Hematopoietic multipotent progenitor cell treated with erythropoietin and hydrocortisone succinate and interleukin-3 and kit ligand, for 4 days (in vitro differentiated cells): ENCODE results near the gene MYOC.
"Not testable (repeated sequence)": the region's sequence is repeated elsewhere in the genome, so short reads cannot be mapped to it uniquely, and the experiment has no call there.

Experiments
- DNase-seq: peaks from one replicate; pipeline ENCODE4 v3.0.0-alpha.2; 2015

Gene MYOC

DNA sequence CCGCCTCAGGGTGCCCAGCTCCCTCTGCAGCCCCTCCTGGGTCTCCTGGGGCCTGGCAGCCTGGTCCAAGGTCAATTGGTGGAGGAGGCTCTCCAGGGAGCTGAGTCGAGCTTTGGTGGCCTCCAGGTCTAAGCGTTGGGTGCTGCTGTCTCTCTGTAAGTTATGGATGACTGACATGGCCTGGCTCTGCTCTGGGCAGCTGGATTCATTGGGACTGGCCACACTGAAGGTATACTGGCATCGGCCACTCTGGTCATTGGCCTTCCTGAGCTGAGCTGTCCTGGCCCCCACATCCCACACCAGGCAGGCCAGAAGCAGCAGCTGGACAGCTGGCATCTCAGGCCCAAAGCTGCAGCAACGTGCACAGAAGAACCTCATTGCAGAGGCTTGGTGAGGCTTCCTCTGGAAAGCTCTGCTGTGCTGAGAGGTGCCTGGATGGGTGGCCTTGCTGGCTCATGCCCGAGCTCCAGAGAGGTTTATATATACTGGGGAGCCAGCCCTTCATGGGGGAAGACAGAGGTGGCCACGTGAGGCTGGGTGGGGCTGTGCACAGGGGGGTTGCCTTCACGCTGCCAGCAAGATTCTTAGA is at the start of gene MYOC:
Gene MYOC (minus strand): TSS at position 455 of the 589 bp plus-strand sequence. CDS start 77 bp downstream, at position 378.
- no peak for DNase-seq

DNA sequence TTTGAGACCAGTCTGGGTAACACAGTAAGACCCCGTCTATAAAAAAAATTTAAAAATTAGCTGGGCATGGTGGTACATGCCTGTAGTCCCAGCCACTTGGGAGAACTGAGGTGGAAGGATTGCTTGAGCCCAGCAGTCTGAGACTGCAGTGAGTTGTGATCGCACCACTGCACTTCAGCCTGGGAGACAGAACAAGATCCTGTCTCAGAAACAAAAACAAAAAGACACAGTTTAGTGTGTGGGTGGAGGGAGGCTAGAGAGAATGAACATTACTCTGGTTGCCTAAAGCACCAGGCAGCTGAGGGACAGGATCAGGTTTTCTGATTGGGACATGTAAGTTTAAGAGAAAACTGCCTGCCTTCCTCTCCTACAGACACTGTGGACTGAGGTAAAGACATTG is 47.0 kb upstream of the MYOC start:
- DNase-seq, result no peak

DNA sequence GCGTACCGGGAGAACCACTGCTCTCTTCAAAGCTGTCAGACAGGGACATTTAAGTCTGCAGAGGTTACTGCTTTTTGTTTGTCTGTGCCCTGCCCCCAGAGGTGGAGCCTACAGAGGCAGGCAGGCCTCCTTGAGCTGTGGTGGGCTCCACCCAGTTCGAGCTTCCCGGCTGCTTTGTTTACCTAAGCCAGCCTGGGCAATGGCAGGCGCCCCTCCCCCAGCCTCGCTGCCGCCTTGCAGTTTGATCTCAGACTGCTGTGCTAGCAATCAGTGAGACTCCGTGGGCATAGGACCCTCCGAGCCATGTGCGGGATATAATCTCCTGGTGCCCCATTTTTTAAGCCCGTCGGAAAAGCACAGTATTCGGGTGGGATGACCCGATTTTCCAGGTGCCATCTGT is 43.3 kb upstream of the MYOC start:
- DNase-seq, result not testable (repeated sequence)

DNA sequence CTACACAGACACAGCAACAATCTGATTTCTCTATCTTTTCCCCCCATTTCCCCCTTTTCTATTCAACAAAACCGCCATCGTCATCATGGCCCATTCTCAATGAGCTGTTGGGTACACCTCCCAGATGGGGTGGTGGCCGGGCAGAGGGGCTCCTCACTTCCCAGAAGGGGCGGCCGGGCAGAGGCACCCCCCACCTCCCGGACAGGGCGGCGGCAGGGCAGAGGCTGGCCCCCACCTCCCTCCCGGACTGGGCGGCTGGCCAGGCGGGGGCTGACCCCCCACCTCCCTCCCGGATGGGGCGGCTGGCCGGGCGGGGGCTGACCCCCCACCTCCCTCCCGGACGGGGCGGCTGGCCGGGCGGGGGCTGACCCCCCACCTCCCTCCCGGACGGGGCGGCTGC is 41.1 kb upstream of the MYOC start:
- not testable (repeated sequence) for DNase-seq

DNA sequence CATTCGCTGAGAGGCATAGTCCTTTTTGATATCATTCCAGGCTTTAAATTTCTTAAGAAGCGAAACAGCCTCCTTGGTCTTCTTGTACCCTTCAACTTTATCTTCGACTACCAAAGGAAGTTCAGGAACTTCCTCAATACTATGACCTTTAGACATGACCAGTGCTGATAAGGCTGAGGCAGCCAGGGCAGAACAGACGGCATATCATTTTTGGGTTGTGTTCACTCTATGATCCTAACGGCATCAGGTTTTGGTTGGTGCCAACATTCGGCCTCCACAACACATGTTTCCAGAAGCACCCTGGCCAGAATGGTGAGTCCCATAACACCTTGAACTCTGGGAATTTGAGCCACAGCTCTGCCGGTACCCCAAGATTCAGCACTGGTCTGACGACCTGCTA is 31.4 kb upstream of the MYOC start:
- peak; percentile 93 for DNase-seq

DNA sequence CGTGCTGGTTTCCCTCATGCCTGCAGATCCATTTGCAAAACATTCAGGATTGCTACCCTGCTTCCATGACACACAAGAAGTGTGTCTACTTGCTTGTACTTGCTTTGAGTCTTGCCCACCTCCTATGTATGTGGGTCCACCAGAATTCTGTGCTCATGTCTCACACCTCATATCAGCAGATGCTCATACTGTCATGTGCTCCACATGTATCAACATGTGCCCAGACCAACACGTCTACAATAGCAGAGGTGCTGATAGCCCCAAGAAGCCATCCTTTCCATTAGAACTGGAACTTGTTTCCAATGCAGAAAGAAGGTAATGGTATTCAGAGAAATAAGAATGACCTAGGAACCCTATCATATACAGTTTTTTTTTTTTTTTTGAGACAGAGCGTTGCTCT is 27.9 kb upstream of the MYOC start:
- no peak for DNase-seq

DNA sequence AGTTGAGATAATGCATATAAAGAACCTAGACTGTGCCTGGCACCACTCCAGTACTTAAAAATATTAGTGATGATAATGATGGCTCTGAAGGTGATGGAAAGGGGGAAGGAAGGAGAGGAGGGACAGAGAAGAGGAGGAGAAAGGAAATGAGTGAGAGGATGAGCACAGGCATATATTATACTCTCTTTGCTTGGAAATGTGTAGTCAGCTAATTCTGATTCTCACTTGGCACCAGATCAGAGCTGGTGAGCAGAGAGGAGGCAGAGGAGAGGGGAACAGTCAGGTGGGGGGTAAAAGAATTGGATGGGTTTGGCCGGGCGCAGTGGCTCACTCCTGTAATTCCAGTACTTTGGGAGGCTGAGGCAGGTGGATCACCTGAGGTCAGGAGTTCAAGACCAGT is 24.3 kb upstream of the MYOC start:
- DNase-seq, result no peak

DNA sequence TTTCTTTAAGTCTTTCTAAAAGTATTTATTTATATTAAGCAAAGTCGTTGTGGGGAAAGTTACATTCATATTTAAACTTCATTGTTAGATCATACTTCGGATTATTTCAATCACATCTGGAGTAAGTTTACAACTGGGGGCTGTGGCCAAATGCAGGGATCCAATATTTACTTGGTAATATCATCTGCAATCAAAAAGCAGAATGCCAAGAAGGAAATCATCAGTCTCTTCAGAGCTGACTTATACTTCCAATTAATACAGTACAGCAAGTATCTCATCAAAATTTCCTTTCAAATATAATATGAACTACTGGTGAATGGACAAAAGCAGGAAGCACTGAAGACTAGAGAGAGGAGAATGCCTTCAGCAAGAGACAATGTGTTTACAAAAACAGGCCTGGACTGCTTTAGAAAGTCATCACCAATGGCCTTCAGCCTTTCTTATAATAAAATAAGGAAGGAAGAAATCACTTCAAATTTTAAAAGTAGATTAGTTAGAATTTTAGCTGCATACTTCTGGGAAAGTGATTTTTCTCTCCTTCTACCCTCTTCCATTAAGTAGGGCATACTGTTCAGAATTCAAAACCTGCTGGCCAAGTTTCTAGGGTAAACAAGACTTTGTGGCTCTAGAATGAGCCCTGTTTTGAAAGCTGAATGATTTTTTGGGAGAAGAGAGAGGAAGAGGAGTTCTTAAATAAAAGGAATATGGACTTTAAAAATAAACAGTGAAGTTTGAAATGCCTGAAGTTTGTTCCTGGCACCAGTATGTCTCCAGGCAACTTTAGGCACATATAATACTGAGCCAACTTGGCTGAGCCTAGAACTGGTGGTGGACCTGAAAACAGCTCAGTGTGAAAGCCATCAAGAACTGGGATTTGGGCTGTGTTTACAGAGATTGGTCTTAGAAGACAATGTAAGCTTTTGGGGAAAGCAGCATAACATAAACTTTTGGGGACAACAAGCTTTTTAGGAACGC is 22.2 kb upstream of the MYOC start:
- no peak for DNase-seq

DNA sequence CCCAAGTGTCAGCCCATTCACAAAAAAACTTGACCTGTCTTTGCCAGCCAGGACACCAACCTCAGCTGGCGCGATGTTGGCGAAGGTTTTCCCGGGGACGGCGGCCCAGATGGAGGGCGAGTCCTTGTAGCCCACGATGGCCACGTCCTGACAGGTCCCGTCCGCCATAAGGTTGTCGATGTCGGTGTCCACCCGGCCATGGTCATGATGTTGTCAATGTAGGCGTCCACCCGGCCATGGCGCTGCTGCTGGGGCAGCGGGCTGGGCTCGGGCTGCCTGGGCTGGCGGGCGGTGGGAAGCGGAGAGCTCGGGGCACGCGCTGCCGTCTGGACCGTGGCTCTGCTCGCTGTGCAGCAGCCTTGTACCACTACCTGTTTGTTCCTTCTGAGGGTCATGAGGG is 18.3 kb upstream of the MYOC start:
- DNase-seq, result no peak

DNA sequence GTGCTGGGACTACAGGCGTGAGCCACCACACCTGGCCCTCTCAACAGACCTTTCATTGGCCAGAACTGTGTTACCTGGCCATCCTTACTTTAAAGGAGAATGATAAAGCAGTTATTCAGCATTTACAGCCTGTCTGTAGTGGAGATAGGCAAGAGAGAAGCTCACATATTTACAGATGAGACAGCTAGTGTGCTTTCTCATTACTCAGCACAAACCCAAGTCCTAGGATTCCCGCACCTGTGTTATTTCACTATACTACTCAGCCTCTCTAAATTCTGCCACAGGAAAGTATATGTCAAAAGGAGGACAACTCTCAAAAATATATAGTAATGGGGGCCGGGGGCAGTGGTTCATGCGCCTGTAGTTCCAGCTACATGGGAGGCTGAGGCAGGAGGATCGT is 15.9 kb upstream of the MYOC start:
- no peak for DNase-seq

DNA sequence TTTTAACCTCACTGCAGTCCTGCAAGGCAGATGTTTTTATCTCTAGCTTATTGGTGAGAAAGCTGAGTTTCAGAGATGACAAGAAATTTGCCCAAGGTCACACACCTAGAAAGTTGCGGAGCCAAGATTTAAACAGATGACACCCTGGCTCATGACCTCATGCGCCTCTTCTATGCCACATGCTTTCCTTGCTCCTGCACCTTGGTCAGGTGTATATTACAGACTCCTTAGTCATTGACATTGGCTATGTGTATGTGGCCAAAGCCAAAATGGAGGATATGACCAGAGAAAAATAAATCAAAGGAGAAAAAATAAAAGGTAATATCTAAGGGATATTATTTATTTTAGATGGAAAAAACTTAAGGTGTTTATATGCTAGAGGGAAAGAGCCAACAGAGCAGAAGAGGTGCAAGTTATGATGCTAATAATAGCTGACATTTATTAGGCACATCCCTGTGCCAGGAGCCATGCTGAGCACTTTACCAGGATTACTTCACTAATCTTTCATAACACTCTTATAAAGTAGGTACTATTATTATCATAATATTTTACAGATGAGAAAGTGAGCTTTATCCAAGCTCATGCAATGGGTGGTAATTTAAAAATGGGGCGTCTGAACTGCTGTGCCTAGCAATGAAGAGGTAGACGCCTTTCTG is 13.8 kb upstream of the MYOC start:
- no peak for DNase-seq

DNA sequence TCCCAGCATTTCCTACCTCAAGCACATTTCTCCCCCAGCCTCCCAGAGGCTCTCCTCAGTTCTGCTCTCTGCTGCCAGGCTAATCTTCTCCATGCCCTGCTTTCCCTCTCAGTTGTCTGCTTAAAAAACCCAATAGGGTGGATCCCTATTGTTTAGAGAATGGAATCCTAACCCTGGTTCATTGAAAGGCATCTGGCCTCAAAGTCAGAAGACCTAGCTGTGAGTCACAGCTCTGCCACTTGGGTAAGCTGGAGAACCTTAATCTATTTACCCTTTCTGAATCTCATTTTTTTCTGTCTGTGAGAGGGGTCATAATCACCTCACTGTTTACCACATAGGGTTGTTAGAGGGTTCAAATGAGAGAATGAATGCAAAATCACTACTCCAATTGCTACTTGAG is 12.5 kb upstream of the MYOC start:
- DNase-seq, result no peak

DNA sequence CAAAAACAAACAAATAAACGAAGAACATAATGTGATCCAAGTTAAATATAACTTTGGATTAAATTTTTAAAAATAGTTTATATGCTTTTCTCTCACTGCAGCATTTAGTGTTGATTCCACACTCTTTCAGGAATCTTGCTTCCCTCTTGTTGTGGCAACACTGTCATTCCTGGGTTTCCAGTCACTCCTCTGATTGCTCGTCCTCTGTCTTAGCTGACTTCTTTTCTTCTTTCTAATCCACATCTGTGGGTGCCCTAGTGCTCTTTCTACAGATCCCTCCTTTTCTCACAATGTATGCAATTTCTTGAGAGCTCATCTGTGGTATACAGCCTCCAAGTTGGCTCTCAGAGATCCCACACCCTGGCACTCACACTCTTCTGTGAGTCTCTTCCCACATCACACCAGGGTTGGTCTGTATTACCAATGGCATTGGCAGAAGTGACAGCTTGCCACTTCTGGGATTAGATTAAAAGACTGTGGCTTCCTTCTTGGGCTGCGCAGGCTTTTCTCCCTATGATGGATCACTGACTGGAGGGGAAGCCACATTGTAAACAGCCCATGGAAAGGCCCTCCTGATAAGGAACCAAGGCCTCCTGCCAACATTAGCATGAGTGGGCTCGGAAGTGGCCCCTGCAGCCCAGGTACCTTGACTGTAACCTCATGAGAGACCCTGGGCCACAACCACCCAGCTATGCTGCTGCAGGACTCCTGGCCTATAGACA is 11.5 kb upstream of the MYOC start:
- peak; percentile 48 for DNase-seq

DNA sequence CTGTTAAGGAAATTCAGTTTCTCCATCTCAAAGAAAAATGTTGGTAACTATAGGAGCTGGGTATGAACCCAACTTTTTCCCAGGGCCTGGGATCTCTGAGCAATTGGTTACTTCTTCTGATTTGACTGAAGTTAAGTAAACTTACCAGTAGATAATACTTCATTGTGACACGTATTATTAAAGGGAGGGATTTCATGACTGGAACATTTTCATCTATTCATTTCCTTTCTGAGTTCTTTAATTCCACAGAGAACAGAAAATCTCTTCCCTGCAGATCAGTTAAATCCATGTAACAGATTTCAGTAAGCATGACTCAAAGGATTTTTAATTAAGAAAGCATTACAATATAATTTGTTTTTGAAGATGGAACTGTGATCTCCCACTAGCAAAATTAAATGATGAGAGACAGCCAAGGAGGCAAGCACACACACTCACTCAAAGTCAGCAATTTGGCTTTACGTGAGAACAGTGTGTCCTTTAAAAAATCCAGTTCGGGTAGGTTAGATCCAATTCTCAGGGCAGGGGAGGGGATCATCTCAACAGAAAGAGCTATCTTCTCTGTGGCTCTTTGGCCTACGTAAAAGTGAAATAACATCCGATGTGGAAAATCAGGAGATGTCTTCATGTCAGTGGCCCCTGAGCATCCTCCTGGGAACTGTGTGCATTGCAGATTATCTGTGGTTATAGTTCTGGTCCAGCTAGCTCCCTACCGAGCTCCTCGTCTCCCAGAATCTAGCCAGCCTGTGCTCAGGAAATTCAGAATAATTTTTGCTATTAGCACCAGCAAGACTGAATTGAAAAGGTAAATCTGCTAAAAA is 10.8 kb upstream of the MYOC start:
- no peak for DNase-seq

DNA sequence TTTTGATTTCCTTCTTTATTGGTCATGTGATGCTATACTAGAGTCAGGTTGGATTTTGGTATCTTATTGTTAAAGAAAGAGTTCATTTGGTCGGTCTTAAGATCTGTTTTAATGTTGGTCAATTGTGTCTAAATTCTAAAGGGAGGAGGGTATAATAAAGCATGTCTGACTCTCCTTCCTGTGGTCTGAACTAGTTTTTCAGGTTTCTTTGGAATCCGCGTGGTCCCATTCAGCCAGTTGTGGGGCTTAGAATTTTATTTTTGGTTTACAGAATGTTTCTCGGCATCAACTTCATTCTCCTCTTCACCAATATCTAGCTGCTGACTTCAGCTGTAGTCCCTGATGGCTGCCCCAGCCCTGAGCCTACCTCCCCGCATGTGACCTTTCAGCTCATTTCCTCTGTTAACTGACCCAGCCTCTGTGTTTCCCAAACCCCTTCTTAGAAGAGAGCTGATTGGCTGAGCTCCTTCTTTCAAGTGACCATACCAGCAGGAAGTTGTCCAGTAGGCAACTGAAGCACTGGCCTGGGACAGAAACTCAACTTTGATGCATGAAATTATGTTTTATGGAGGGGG is 8.7 kb upstream of the MYOC start:
- no peak for DNase-seq

DNA sequence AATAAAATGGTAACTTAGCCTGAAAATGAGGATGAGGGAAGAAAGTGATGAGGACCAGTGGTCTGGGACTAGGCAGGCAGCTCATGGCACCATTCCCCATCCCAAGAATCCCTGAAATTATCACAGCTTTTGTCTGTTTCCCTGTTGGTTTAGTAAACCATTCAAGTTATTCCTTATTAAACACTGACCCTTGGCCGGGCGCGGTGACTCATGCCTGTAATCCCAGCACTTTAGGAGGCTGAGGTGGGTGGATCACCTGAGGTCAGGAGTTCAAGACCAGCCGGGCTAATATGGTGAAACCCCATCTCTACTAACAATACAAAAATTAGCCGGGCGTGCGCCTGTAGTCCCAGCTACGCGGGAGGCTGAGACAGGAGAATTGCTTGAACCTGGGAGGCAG is 3.7 kb upstream of the MYOC start:
- not testable (repeated sequence) for DNase-seq

DNA sequence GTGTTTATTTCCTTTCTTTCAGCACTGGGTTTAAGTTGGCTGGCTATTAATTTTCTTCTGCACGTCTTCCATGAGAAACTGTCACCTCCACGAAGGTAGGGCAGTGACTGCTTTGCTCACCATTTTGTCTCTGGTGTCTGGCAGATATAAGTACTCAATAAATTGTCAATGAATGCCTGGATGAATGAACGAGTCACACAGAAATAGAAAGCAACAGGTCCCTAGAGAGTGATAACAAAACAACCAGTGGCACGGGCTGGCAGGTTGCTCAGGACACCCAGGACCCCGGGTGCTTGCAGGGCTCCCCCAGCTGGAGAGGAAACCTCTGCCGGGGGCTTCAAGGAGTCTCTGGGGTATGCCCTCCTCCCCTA is 3.2 kb upstream of the MYOC start:
- DNase-seq, result no peak

DNA sequence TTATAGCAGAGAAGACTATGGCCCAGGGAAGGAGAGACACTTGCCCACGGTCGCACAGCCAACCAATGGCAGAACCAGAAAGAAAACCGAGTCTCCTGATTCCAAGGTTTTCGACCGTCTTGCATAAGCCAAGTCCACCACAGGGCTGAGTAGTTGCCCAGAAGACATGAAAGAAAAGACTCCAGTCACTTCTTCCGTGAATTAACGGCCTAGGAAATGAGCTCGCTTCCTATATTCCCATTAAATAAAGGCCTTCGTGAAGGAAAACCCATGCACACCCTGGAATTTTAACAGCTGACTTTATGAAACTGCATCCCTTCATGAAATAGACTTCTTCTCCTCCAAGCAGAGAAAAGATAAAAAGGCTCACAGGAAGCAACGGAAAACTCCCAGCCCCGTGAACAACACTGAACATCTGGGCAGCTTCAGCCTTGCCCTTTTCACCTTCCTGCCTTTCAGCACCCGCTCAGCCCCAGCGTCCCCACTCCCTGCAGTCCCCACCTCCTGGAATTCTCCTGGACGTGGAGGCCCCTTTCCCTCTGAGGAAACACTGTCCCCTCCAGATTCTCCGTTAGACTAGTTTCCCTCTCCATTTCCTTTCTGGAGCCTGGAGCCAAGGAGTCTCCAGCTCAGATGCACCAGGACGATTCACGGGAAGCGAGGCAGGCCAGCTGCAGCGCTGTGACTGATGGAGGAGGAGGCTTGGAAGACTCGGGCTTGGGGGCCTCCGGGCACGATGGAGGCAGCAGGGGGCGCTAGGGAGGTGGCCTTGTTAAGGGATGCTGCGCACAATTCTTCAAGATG is 2.7 kb upstream of the MYOC start:
- peak; percentile 88 for DNase-seq

DNA sequence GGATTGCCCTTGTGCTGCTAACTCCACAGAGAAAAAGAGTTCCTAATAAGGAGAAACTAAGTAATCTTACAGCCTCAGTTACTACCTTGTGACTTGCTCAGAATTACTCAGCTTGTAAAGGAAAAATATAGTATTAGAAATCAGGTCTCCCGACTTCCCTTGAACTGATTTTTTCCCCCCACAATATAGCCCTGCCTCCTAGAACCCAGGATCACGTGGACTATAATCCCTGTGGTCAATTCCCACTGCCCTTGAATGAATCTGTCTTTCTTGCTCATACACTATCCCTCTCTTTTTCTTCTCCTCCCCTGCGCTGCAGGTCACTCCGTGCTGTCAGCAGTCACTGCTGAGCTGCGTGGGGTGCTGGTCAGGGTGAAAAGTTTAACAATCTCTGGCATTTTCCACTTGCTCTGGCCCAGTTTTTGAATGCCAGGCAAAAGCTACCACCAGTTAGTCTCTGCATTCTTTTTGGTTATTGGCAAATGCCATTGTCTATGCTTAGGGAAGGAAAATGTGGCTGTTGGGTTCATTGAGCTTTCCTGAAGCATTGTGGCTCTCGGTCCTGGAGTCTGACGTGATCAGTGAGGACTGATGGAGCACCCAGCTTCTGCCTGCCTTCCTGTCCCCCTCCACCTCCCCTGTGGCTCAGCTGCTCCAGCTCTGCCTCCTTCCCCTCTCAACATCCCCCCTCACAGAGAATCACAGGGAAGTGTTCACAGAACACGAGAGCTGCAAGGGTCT is 1.9 kb upstream of the MYOC start:
- no peak for DNase-seq

DNA sequence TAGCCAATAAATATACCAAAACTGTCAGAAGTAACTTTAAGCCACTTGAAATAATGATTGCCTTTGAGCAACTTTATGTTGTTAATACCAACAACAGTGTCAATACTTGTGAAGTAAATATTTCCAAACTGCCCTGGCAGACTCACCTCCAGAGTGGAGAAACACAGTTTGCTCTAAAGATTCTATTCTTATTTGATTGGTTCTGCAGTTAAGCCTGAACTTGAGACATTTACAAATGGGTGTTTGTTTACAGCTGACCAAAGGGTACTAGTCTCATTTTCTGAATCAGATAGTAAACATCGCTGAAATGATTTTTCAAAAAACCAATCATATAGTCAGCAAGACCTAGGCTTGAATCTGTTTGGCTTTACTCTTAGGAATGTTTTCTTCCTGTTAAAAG is 1.3 kb upstream of the MYOC start:
- no peak for DNase-seq

DNA sequence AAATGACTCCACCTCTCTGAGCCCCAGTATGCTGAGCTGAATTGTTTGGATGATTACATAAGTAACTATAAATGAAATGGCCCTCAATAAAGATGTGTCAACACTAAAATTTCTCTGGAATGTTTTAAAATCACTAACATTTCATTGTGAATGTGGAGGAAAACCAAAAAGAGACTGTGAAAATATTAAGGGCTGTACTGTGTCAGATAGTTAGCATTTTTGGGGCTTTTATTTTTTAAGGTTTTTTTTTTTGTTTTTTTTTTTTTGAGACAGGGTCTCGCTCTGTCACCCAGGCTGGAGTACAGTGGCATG is 6.3 kb downstream of the MYOC start:
- DNase-seq, result no peak
